Measurements from ENCODE around the gene HSD17B1. TPM values are rescaled to one million over a fixed set of nuclear protein-coding genes. Genes with fewer than 3 reads are reported as not detected.

The HSD17B1 gene
- total and polyA plus RNA-seq, 2 of the 4 experiments (the other 2 are of a cell fraction) = 0.72 to 1.4 TPM

- WGBS, 2 experiments (ENCODE audit: extremely low coverage in 2 of 2, insufficient read length in 1 of 2) = 4% methylated on average over 11 of the region's 18 CpGs; no CpG with 5 or more reads in 1 of the 2 experiments
Measured at GRCh38 chr17:42577140-42577531, 24.4 kb downstream of the HSD17B1 start.

More at GRCh38 chr17:42577140-42577531, 24.4 kb downstream of the HSD17B1 start:
- Histone ChIP-seq H3K4ac (ENCODE audit: low read depth, low read length) (peak overlapping the region; percentile 56), H3K18ac (ENCODE audit: low read depth, low read length) (no peak overlapping the region), H3K14ac (replicated peaks; ENCODE audit: low read depth, low read length) (peak overlapping the region; percentile 30; the same call in 1 of the 2 replicates), H2BK20ac (ENCODE audit: low read depth, low read length) (no peak overlapping the region), H4K20me1 (ENCODE audit: insufficient read depth, low read length) (peaks cover 4% of the 10 kb centered on the region; the same call in 1 of the 2 replicates), H3K36me3 (ENCODE audit: control insufficient read depth, insufficient read depth, low read length) (peaks cover 40% of the 10 kb centered on the region), H2AK5ac (ENCODE audit: low read depth, low read length) (peak overlapping the region; percentile 71; the same call in 1 of the 2 replicates), H3K56ac (ENCODE audit: extremely low read depth, insufficient read depth, low read length) (peak overlapping the region; percentile 42), H2BK15ac (ENCODE audit: low read depth, low read length) (no peak overlapping the region), H3K9me1 (ENCODE audit: insufficient read depth, low read length) (no peaks in the 10 kb centered on the region), H3K27me3 (ENCODE audit: control insufficient read depth, insufficient read depth, low read length) (no peaks in the 10 kb centered on the region), H3K79me1 (ENCODE audit: low read depth in 1 of 2, low read length in 2 of 2) (peaks cover 33 to 68% of the 10 kb centered on the region in 2 experiments; a peak in 3 of 4 replicates), H4K8ac (ENCODE audit: low read depth in 2 of 2, low read length in 2 of 2) (peak overlapping the region; percentile 13 to 65; a peak in 2 of 4 replicates), H4K91ac (ENCODE audit: insufficient read depth, low read depth, low read length) (peak overlapping the region; percentile 40; the same call in 1 of the 2 replicates), H4K5ac (ENCODE audit: low read depth, low read length) (no peak overlapping the region), H3K27ac (ENCODE audit: insufficient read depth, low read length) (peak overlapping the region; percentile 40; the same call in 1 of the 2 replicates), H2AFZ (replicated peaks; ENCODE audit: low read length, poor library complexity) (peak overlapping the region; percentile 99), H2AK9ac (replicated peaks; ENCODE audit: low read depth, low read length, poor library complexity) (peak overlapping the region; percentile 99), H3K4me3 (ENCODE audit: insufficient read depth, low read depth, low read length) (peak overlapping the region; percentile 51), H3K4me1 (ENCODE audit: control insufficient read depth, insufficient read depth, low read length) (peaks cover 5% of the 10 kb centered on the region), H2BK120ac (ENCODE audit: low read depth, low read length) (no peak overlapping the region), H3K9ac (ENCODE audit: low read depth, low read length) (peak overlapping the region; percentile 54), H3K4me2 (ENCODE audit: low read depth, low read length) (peak overlapping the region; percentile 76), H3K9me3 (ENCODE audit: control insufficient read depth, insufficient read depth, low read length) (no peaks in the 10 kb centered on the region), H2BK5ac (ENCODE audit: low read depth, low read length, poor library complexity, severe bottlenecking) (no peak overlapping the region), H3K23ac (ENCODE audit: low read depth, low read length) (peak overlapping the region; percentile 54)
- intact Hi-C loops (cut with micrococcal nuclease) = loop anchor here (2.0 to 5.0 kb wide), 2 partner anchors 32 to 185 kb away; partner anchors contain the start of genes RAMP2, RETREG3 and TUBG1
- ATAC-seq (ENCODE audit: low read depth) (peak; percentile 10), DNase-seq (no peak)
- ChIA-PET POLR2A (ENCODE audit: unreplicated experiment) (no interaction called here), CTCF (interaction anchor here (0.6 to 2.2 kb wide), 5 partner anchors 10 to 247 kb away, joined by 3 to 6 read pairs (median 5); partner anchors contain the start of gene BECN1)
- BruUV-seq (replicated peaks) = no TSS peak
- TF ChIP-seq SMC3 (IDR thresholded peaks at IDR 0.05; ENCODE audit: low read depth, low read length) = no peak
- no peak for TF ChIP-seq MXI1 (IDR thresholded peaks at IDR 0.05; ENCODE audit: borderline replicate concordance, low read depth, low read length)
- TF ChIP-seq FOS (IDR thresholded peaks at IDR 0.05; ENCODE audit: low read depth, low read length) = no peak
- no peak for TF ChIP-seq NFE2L2 (IDR thresholded peaks at IDR 0.05; ENCODE audit: low read depth, low read length)
- TF ChIP-seq BHLHE40 (IDR thresholded peaks at IDR 0.05; ENCODE audit: low read depth, low read length) = no peak
- no peak for TF ChIP-seq ELK1 (IDR thresholded peaks at IDR 0.05; ENCODE audit: borderline replicate concordance, low read depth, low read length)
- TF ChIP-seq RFX5 (IDR thresholded peaks at IDR 0.05; ENCODE audit: low read depth, low read length) = no peak
- TF ChIP-seq CEBPB (IDR thresholded peaks at IDR 0.05; ENCODE audit: low read depth, low read length) = no peak
- TF ChIP-seq MAZ (IDR thresholded peaks at IDR 0.05; ENCODE audit: borderline replicate concordance, low read depth, low read length) = no peak
- TF ChIP-seq RCOR1 (IDR thresholded peaks at IDR 0.05; ENCODE audit: insufficient replicate concordance, low read length) = no peak
- no peak for TF ChIP-seq POLR2A (IDR thresholded peaks at IDR 0.05; ENCODE audit: low read depth, low read length)
- no peak for TF ChIP-seq RAD21 (IDR thresholded peaks at IDR 0.05; ENCODE audit: low read length)
- TF ChIP-seq MAFK (IDR thresholded peaks at IDR 0.05; ENCODE audit: low read depth, low read length) = no peak
- TF ChIP-seq USF2 (IDR thresholded peaks at IDR 0.05; ENCODE audit: low read depth, low read length) = no peak
- no peak for TF ChIP-seq CHD1 (IDR thresholded peaks at IDR 0.05; ENCODE audit: low read depth, low read length)
- no peak for TF ChIP-seq CTCF (conservative IDR thresholded peaks at IDR 0.05; ENCODE audit: low read depth, low read length)
- dilution Hi-C loops (cut with HindIII; ENCODE audit: low sequenced_read_pairs, unreplicated experiment) = no loop called here
- in situ Hi-C loops (cut with MboI; ENCODE audit: low sequenced_read_pairs) = loop anchor here (5.0 kb wide), 1 partner anchor 105 kb away; the partner anchor contains the start of genes CCR10 and CNTNAP1

Measured in IMR-90 (cell line).